Loucy (cell line): Measurements from ENCODE around the gene PNMA8B.

Experiments
- H2AFZ ChIP-seq: fragments of 200-600 bp; sonication (generic); 2 replicates; pipeline ENCODE4 v1.6.0; 2016; ENCODE audit warnings: antibody characterized with exemption, mild to moderate bottlenecking, low read length, moderate library complexity
- H3F3A ChIP-seq: fragments of 200-600 bp; 2 replicates; pipeline ENCODE4 v1.6.0; 2016; ENCODE audit warnings: antibody characterized with exemption, low read depth, mild to moderate bottlenecking
- H3K27me3 ChIP-seq: fragments of 200-600 bp; sonication (generic); 2 replicates; pipeline ENCODE4 v1.6.1; 2014; ENCODE audit warnings: low read length, mild to moderate bottlenecking; ENCODE audit not compliant: insufficient read depth, poor library complexity, severe bottlenecking
- H3K36me3 ChIP-seq: fragments of 200-600 bp; sonication (generic); 2 replicates; pipeline ENCODE4 v1.6.1; 2016; ENCODE audit warnings: low read length; ENCODE audit not compliant: insufficient read depth
- H3K4me1 ChIP-seq: fragments of 200-600 bp; sonication (generic); 2 replicates; pipeline ENCODE4 v1.5.1; 2014; ENCODE audit warnings: low read length, mild to moderate bottlenecking; ENCODE audit not compliant: insufficient read depth, poor library complexity, severe bottlenecking
- H3K4me2 ChIP-seq: fragments of 200-600 bp; sonication (generic); 2 replicates; pipeline ENCODE4 v1.6.0; 2014; ENCODE audit warnings: antibody characterized with exemption, low read length, low read depth, mild to moderate bottlenecking; ENCODE audit not compliant: poor library complexity, severe bottlenecking
- H3K4me3 ChIP-seq: fragments of 200-600 bp; sonication (generic); 2 replicates; pipeline ENCODE4 v1.5.1; 2014; ENCODE audit warnings: low read length, mild to moderate bottlenecking, mixed read lengths; ENCODE audit not compliant: poor library complexity, severe bottlenecking
- H3K79me2 ChIP-seq: fragments of 200-600 bp; sonication (generic); 2 replicates; pipeline ENCODE4 v1.6.1; 2014; ENCODE audit warnings: low read length; ENCODE audit not compliant: insufficient read depth
- H3K9ac ChIP-seq: fragments of 200-600 bp; sonication (generic); 2 replicates; pipeline ENCODE4 v1.6.0; 2014; ENCODE audit warnings: mild to moderate bottlenecking, low read depth, low read length, moderate library complexity; ENCODE audit not compliant: poor library complexity, severe bottlenecking
- H3K9me2 ChIP-seq: fragments of 200-600 bp; sonication (generic); replicated peaks from 2 replicates; pipeline ENCODE4 v1.6.1; 2016; ENCODE audit warnings: low read depth, low read length, mixed read lengths
- H3K9me3 ChIP-seq: fragments of 200-600 bp; sonication (generic); 2 replicates; pipeline ENCODE4 v1.6.1; 2014; ENCODE audit warnings: mild to moderate bottlenecking, antibody characterized with exemption, low read length, low read depth; ENCODE audit not compliant: insufficient read depth
- H4K20me1 ChIP-seq: fragments of 200-600 bp; sonication (generic); 2 replicates; pipeline ENCODE4 v1.6.0; 2014; ENCODE audit warnings: antibody characterized with exemption, low read length, mild to moderate bottlenecking; ENCODE audit not compliant: insufficient read depth, poor library complexity, severe bottlenecking
- EZH2phosphoT487 ChIP-seq: fragments of 200-600 bp; IDR thresholded peaks from 2 replicates; pipeline ENCODE4 v1.6.1; 2018; ENCODE audit warnings: antibody characterized with exemption, mild to moderate bottlenecking, moderate library complexity, borderline replicate concordance
- TF ChIP-seq, protein P1 (sequence below): fragments of 200-600 bp; sonication (generic); conservative IDR thresholded peaks from 2 replicates; pipeline ENCODE4 v1.5.1; 2014; ENCODE audit warnings: mild to moderate bottlenecking, antibody characterized with exemption, low read length

The PNMA8B gene

GRCh38 chr19:46460055-46460454, 35.6 kb downstream of the PNMA8B start:
- no peak for TF ChIP-seq EZH2phosphoT487
- TF ChIP-seq, protein P1, sequence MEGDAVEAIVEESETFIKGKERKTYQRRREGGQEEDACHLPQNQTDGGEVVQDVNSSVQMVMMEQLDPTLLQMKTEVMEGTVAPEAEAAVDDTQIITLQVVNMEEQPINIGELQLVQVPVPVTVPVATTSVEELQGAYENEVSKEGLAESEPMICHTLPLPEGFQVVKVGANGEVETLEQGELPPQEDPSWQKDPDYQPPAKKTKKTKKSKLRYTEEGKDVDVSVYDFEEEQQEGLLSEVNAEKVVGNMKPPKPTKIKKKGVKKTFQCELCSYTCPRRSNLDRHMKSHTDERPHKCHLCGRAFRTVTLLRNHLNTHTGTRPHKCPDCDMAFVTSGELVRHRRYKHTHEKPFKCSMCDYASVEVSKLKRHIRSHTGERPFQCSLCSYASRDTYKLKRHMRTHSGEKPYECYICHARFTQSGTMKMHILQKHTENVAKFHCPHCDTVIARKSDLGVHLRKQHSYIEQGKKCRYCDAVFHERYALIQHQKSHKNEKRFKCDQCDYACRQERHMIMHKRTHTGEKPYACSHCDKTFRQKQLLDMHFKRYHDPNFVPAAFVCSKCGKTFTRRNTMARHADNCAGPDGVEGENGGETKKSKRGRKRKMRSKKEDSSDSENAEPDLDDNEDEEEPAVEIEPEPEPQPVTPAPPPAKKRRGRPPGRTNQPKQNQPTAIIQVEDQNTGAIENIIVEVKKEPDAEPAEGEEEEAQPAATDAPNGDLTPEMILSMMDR, result no peak
- Histone ChIP-seq H3K36me3 (no peaks in the 10 kb centered on the region), H3K9me3 (no peaks in the 10 kb centered on the region), H3K27me3 (no peaks in the 10 kb centered on the region), H2AFZ (no peak overlapping the region), H3K4me2 (no peak overlapping the region), H3K4me3 (no peak overlapping the region), H3K79me2 (no peaks in the 10 kb centered on the region), H3K9me2 (no peaks in the 10 kb centered on the region), H3K9ac (no peak overlapping the region), H3F3A (no peaks in the 10 kb centered on the region), H3K4me1 (no peaks in the 10 kb centered on the region), H4K20me1 (no peaks in the 10 kb centered on the region)

GRCh38 chr19:46456930-46457329, 38.7 kb downstream of the PNMA8B start:
- no peak overlapping the region for H3K4me2 ChIP-seq
- H3F3A ChIP-seq, result no peaks in the 10 kb centered on the region
- H3K9ac ChIP-seq, result no peak overlapping the region
- no peaks in the 10 kb centered on the region for H3K9me2 ChIP-seq
- no peak overlapping the region for H2AFZ ChIP-seq
- no peaks in the 10 kb centered on the region for H3K9me3 ChIP-seq
- no peaks in the 10 kb centered on the region for H4K20me1 ChIP-seq
- H3K79me2 ChIP-seq, result no peaks in the 10 kb centered on the region
- H3K27me3 ChIP-seq, result no peaks in the 10 kb centered on the region
- H3K4me1 ChIP-seq, result no peaks in the 10 kb centered on the region
- no peak overlapping the region for H3K4me3 ChIP-seq
- H3K36me3 ChIP-seq, result no peaks in the 10 kb centered on the region
- no peak for TF ChIP-seq EZH2phosphoT487
- TF ChIP-seq, protein P1, result no peak

DNA sequence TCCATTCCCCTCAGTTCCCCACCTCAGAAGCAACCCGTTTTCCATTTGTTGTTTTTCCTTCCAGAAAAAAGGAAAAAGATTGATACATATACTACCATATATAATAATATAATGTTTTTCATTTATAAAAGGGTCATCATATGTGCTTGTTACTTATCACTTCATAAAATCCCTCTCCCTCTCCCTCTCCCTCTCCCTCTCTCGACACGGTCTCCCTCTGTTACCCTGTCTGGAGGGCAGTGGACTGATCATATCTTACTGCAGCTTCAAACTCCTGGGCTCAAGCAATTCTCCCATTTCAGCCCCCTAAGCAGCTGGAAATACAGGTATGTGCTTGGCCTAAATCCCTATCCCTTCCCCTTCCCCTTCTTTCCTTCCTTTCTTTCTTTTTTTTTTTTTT, 41.4 kb downstream of the PNMA8B start:
- no peak overlapping the region for H2AFZ ChIP-seq
- no peaks in the 10 kb centered on the region for H3K9me3 ChIP-seq
- no peaks in the 10 kb centered on the region for H3K9me2 ChIP-seq
- no peaks in the 10 kb centered on the region for H3K36me3 ChIP-seq
- H3F3A ChIP-seq, result no peaks in the 10 kb centered on the region
- H3K79me2 ChIP-seq, result no peaks in the 10 kb centered on the region
- no peak overlapping the region for H3K4me3 ChIP-seq
- no peak overlapping the region for H3K9ac ChIP-seq
- no peaks in the 10 kb centered on the region for H3K4me1 ChIP-seq
- H4K20me1 ChIP-seq, result no peaks in the 10 kb centered on the region
- no peaks in the 10 kb centered on the region for H3K27me3 ChIP-seq
- TF ChIP-seq, protein P1, result no peak
- no peak for TF ChIP-seq EZH2phosphoT487
- no peak overlapping the region for H3K4me2 ChIP-seq
